ENCODE data around the gene HOXC9.

HOXC9 gene

DNA sequence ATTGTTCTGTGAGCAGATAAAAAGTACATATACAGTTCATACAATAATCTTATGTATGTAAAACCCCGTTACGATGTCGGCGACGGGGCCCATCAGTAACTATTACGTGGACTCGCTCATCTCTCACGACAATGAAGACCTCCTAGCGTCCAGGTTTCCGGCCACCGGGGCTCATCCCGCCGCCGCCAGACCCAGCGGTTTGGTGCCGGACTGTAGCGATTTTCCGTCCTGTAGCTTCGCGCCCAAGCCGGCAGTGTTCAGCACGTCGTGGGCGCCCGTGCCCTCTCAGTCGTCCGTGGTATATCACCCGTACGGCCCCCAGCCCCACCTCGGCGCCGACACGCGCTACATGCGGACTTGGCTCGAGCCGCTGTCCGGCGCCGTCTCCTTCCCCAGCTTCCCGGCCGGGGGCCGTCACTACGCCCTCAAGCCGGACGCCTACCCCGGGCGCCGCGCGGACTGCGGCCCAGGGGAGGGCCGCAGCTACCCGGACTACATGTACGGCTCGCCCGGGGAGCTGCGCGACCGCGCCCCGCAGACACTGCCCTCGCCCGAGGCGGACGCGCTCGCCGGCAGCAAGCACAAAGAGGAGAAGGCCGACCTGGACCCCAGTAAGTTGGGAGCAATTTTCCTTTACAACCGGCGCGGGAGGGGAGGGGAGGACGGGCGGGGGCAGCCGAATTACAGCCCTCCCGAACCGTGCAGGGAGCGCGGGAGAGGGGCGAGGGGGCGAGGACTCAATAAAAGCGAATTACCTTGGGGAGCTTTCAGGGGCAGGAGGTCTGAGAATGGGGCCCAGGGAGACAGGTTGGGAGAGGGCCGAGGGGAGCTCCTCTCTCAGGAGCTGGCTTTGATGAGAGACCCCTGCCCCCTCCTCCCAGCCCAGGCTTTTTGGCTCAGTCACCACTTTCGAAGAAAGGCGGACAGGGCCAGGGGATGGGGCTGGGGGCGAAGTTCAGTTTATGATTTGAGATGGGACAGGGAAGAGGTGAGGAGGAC is at the start of gene HOXC9:
TSS of gene HOXC9 (plus strand) at position 46 of the 999 bp plus-strand sequence. CDS start at position 74, 28 bp downstream.
- no peak for DNase-seq (ENCODE audit: low spot score)

DNA sequence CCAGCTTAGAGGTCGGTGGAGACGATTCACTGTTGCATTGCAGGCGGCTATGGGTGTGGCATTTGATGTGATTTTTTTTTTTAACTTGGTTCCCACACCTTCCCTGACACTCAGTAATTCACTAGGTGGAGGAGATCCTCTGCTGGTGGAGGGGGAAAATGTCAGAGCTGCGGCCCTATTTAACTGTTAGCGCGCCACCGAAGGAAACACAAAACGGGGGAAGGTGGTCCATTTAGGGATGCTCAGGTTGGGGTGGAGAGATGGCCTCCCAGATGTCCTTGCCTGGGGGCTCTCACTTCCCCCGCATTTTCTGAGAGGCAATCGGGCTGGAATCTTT is 49.6 kb upstream of the HOXC9 start:
- DNase-seq (ENCODE audit: low spot score): no peak

DNA sequence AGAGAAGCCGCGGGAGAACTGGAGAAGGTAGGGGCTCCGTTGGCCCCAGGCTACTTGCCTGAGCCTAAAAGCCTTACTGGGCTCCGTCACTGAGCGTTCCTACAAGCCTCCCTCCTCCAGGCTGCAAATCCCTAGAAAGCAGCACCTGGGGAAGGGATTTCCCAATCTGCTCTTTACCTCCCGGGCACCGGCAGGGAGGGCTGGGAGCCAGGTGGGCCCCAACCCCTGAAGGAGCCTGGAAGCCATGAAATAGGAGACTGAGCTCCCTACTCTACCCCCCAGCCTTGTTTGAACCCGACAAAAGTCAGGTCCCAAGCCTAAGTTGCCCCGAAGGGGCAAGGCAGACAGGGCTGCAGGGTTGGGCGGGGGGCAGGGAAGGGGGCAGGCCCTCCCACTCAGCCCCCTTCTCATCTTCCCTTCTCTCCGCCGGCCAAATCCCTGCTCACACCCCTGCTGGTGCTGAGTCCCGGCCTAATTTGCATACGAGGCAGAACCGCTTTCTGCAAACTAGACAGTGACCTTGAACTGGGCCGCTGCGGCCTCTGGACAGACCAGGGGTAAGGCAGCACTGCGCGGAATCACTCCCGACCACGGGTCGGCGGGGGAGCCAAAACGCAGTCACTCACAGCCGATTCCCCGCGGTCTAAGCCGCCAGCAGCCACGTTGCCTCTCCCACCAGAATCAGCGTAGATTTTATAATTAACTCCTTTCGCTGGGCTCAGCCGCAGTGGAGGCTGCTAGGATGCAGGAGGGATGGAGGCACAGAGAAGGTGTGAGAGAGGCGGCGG is 49.0 kb upstream of the HOXC9 start:
- DNase-seq (ENCODE audit: low spot score): no peak

DNA sequence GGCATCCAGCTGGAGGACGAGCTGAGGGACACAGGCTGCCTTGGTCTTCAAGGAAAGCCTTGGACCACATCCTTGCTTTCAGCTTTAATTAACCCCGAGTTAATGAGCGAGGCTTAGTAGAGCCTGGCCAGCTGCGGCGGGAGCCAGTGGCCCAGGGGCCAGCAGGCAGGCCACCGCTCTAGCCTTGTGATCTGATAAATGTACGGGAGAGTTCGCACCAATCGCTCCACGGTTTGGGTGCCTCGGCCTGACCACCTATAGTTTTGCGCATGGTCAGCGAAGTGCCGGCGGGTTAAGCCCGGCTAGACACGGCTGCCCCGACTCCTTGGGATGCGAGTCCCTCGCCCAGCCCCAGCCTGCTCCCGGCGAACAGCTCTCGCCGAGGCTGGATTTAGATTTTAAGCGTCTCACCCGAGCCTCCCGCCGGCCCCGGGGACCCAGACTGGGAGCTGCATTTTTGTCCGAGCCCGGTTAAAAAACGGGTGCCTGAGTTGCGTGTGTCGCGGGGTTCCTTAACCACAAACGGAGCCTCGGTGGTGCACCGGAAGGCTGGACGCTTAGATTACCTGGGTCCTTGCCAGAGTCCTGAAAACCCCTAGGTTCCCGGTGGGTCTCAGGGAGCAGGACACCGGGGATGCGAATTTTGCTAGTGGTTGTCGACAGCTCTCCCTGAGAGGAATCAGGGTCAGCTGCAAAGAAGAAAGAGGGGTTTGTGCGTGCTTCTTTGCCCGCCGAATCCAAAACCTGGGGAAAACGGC is 48.2 kb upstream of the HOXC9 start:
- no peak for DNase-seq (ENCODE audit: low spot score)

DNA sequence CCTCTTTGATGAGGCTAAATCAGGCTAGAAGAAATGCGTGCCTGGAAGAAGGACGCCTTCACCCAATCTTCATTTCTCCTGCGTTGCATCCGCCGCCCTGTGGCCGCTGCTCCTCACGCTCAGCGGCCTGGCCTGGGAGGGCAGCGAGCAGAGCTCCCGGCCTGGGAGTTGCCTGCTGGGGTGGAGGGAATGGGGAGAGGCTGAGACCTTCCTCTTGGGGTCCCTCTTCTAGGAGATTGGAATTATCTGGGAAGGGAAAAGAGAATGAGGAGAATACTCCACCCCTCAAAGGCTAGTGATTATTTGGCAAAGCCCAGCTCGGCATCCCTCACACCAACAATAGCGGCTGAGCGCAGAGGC is 47.6 kb upstream of the HOXC9 start:
- no peak for DNase-seq (ENCODE audit: low spot score)

DNA sequence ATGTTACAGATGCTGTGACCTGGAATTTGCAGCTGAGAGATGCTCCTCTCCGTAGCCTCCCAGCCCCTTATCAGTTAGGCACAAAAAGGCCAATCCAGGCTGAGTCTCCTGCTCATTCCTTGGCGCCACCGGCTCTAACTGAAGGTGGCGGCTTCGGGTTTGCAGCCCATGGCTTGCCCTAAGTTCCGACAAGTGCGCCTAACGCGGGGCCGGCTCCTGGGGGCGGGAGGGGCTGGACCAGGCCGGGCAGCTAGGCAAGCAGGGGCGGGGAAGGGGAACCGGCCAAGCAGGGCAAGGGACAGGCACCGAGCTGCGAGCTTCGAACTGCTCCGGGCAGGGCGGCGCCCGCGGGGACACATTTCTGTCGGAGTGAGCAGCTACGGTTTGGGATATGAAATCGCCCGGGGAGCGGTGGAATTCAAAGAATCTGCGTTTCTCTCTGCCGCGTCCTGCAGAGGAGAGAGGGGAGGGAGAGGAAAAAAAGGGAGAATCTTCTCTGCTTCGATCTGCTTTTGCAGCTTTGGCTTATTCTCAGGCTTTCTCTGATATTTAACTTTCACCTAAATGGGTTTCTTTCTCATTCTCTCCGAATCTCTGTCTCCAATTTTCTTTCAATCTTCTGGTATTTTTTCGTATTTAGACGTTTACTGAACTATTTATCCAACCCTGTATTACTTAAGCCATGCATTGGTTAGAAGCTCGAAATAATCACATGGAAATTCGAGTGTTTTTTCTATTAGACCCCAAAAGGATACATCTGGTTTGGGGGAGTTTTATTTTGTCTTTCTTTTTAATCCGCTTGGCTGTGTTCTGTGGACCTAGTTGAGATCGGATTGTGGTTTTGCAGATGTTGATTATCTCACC is 46.9 kb upstream of the HOXC9 start:
- no peak for DNase-seq (ENCODE audit: low spot score)

DNA sequence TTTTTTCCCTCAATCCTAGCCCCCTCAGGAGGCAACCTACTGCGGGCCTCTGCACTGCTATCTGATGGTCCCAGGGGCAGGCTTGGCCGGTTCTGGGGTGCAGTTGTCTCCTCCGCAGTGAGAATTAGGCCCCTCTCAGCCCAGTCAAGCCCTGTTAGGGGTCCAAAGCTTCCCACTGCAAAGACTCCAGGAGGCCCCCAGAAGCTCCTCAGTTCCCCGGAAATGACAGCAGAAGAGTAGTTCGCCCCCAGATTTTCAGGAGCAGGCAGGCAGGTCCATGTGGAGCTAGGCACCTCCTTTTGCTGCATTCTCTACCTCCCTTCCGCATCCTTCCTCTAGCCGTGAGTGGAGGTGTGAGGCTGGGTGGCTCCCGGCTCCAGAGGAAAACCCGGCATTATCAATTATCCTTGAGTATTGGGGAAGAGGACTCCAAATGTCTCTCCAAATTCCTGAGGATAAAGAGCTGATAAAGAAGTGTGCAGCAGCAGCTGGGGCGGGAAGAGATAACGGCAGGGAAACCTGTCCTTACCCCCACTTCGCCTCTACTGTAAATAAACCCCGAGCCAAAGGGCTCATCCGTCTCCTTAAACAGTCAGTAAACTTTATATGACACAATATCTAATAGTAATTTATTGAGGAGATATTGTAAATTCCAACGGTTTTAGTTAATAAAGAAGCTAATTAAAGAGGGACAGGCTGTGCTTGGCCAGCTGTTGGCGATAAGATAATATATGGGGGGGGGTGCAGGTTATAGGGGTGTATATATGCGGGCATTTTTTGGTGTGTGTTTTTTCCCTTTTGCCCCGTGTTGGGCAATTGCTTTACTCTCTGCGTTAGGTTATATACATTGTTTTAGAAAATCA is 45.9 kb upstream of the HOXC9 start:
- no peak for DNase-seq (ENCODE audit: low spot score)

DNA sequence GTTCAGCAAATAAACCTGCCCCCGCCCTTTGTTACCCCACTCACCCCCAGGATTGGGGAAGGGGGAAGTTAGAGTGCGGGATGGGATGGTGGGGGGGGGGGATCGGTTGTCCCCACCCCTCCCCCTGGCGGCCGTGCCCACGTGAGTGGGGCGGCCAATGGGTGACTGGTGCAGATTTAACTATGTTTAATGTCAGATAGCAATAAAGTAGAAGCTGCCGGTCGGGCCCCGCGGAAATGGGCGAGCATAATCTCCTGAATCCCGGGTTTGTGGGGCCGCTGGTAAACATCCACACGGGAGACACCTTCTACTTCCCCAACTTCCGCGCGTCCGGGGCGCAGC is 45.3 kb upstream of the HOXC9 start, which contains the start of gene HOXC12:
TSS of gene HOXC12 (plus strand) at position 210 of the 342 bp plus-strand sequence. CDS start at position 237, 27 bp downstream.
- no peak for DNase-seq (ENCODE audit: low spot score)

DNA sequence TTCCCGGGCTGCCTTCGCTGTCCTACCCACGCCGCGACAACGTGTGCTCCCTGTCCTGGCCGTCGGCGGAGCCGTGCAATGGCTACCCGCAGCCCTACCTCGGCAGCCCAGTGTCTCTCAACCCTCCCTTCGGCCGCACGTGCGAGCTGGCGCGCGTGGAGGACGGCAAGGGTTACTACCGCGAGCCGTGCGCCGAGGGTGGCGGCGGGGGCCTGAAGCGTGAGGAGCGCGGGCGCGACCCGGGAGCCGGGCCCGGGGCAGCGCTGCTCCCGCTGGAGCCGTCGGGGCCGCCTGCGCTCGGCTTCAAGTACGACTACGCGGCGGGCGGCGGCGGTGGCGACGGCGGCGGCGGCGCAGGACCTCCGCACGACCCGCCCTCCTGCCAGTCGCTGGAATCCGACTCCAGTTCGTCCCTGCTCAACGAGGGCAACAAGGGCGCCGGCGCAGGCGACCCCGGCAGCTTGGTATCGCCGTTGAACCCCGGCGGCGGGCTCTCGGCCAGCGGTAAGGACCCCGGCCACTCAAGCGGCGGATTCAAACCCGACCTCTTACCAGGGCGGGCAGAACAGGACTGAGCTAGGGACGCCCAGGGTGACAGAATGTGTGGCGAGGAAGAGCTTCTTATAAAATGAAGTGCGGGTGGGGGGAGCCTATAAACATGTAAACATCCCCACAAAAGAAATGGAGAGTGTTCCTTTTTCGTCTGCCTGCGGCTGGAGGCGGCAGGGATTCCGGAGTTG is 44.8 kb upstream of the HOXC9 start:
- DNase-seq (ENCODE audit: low spot score): no peak

DNA sequence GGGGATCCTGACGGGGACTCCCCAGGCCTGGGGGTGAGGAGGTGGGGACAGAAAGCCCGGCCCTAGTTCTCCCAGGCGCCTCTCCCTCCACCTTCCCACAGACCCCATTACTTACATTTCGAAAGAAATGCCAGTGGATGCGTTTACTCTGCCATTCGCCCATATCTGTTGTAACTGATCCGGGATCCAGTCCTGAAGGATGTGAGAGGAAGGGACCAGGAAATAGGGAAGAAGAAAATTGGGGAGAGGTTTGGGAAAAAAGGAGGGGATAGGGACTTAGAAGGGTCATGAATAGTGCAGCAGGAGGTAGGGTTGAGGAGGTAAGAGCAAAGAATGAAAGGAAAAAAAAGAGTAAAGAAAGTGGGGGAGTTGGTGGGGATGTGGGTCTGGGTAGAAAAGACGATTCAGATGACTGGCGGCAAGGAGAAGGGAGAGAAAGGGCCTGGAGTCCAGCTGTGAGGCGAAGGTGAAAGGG is 44.1 kb upstream of the HOXC9 start:
- no peak for DNase-seq (ENCODE audit: low spot score)

DNA sequence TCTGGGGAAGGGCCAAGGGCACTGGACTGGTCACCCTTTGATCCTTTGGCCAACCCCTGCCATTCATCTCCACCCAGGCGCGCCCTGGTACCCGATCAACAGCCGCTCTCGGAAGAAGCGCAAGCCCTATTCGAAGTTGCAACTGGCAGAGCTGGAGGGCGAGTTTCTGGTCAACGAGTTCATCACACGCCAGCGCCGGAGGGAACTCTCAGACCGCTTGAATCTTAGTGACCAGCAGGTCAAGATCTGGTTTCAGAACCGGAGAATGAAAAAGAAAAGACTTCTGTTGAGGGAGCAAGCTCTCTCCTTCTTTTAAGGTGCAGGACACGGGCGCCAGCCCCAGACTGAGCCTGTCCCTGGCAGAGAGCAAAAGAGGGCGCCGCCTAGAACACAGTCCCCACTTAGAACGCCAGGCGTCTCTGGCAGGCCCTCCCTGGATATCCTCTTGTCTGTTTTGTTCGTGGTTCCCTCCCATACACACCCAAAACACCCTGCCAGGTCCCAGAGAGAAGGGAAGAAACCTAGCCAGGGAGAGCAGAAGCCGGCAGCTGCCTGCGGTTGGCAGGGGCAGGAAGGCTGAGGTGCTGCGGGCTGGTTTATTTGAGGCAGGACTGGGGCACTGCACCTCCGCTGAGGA is 43.6 kb upstream of the HOXC9 start:
- DNase-seq (ENCODE audit: low spot score): no peak

DNA sequence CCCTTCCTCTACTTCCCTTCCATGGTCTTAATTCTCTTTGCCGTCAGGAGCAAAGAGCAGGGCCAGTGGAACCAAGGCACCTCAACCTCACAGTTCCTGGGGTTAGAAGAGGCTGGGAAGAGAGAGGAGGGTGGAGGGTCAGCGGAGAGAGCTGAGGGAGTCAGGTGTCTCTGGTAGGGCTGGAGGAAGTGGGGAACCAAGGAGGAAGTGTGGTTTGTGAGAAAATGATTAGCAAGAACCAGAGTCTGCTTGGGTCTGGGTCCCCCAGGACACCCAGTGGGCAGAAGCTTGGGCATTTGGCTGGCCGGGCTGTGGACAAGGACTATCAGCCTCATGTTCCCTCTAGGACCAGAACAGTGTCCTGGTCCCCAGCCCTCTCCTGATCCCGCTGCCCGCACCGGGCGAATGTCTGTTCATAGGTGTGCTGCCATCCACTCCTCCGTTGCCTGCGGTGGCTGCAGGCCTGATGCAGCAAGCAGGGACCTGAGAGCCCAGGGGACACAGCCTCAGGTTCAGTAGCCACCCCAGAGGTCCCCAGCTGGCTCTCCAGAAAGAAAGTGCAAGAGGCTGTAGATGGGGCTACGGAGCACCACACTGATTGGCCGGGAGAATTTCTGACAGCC is 42.9 kb upstream of the HOXC9 start:
- no peak for DNase-seq (ENCODE audit: low spot score)

DNA sequence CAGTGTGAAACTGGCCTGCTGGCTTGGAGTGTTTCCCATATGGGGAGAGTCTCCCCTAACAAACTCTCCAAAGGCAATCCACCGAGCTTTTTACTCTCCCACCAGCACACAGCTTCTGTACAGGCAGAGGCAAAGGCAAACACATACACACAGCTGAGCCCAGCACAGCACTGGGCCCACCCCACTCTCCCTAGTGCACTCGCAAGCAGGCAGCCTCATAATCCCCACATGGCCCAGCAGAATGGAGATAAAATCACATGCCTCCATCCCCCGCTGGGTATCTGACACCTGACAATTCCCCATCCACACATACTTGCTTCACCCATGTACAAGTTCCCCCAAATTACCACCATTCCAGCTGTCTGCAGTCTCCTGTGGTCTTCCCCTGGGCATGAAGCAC is 41.8 kb upstream of the HOXC9 start:
- DNase-seq (ENCODE audit: low spot score): no peak

DNA sequence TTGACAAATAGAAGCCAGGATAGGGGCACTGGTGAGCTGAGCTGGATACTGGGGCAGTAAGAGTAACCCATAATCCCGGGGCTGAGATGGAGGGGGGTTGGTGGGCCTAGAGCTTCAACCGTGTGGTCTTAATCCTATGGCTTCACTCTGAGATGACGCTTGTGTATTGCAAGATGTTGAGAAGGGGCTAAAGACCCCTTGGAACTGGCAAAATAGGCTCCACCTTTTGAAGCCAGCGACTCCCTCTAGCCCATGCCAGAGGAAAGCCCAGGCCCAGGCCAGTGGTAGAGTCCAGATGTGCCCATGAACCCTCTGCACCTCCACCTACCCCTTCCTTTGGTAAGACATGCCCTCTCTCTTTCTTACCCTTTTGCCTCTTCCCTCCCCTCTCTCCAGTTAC is 40.6 kb upstream of the HOXC9 start:
- no peak for DNase-seq (ENCODE audit: low spot score)

DNA sequence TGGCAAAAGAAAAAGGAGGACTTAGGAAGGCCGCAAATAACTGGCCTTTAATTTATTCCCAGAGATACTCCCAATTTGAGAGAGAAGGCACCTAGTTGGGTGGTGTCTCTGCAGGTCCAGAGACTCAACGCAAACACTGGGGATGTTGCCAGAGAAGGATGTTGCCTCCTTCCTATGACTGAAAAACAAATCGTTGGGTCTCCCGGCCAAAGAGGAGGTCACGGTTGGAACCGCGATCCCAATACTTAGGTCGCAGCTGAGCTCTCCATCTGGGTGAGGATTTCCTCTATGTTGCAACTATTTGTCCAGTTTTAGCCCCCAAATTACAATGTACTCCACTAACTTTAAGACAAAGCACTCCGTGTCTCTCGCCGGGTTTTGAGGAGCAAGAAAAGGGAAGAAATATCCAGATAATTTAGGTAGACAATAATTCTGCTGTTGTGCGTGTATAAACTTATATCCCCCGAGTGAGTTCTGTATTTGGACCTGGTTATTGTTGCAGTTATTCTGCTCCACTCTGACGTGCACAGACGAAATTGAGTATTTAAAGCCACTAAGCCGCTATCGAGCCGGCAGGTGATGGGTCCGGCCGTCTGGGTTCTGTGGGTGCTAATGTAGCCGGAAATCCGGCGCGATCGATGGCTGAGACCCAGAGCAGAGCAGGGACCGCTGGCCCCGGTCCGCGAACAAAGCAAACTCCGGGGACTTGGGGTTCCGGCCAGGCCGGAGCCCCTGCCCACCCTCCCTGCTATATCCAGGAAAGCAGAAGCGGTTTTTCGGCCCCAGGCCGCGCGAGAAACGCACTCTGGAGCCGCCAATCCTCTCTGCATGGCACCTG is 39.6 kb upstream of the HOXC9 start:
- DNase-seq (ENCODE audit: low spot score): no peak

DNA sequence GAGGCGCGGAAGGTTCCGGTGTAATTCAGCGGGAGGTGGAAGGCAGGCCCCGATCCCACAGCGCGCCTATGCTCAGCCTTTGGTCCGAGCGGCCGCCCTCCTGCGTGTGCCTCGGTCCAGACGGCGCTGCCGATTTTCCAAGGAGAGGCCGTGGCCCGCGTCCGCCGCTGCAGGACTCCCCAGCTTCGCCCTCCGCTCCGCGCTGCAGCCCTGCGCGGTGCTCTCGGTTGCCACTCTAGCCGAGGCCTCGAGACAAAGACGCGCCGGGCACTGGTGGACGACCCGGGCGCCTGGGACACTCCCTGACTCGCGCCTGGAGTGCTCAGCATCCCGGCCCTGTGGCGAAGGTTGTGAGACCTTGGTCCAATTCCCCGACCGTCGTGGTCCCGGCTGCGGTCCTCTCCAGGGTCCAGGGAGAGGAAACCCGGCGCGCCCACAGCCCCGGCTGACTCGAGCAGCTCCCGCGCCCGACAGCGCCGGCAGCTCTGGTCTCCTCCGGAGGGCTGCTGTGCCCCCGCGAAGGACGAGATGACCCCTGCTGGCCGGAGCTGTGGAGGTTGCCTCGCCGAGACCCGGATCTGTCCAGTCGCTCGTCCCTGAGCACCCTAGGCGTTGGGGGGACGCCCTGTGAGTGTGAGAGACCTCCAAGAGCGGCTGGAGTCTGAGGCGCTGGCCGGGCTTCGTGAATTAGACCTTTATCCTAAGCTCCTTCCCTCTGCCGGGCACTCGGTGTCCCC is 38.8 kb upstream of the HOXC9 start:
- DNase-seq (ENCODE audit: low spot score): no peak

DNA sequence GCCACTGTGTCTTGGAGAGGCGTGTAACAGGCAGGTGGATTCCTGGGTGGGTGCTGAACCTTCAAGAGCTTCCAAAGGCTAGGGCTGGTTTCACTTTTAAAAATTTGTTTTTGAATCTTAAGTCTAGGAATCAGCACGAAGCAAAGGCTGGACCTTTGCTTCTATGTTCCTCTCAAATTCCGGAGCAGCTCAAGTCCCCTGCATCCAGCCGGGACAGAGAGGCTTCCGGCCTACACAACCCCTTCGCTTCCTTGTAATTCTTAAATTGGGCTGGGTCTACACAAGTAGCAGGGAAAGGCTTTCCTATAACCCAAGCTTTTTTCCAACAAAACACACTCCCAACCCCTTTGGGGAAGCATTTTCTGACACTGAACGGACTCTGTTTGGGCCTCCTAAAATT is 37.0 kb upstream of the HOXC9 start:
- no peak for DNase-seq (ENCODE audit: low spot score)

Data from COLO829 (cell line).